ENCODE measurements around the gene FREM3.

- no peak for TF ChIP-seq CTCF (IDR thresholded peaks at IDR 0.05)
- TF ChIP-seq POLR2A (IDR thresholded peaks at IDR 0.05), result no peak
- TF ChIP-seq POLR2AphosphoS5 (IDR thresholded peaks at IDR 0.05), result no peak
These were observed 43.1 kb upstream of the FREM3 start for GRCh38 chr4:143743591-143743990.

Measured in suprapubic skin (tissue), 4 donors.